ENCODE measurements around the gene ACSL6.

Gene ACSL6

GRCh38 chr5:132016721-132017250, 5.3 kb upstream of the ACSL6 start:
- DNase-seq = no peak

GRCh38 chr5:132013711-132014110, 2.3 kb upstream of the ACSL6 start:
- no peak for DNase-seq

- DNase-seq = no peak
Observed at GRCh38 chr5:132013006-132013689, 1.7 kb upstream of the ACSL6 start.

GRCh38 chr5:132012371-132013005, 1.0 kb upstream of the ACSL6 start:
- no peak for DNase-seq

GRCh38 chr5:132010989-132011621, 353 bp downstream of the ACSL6 start:
- DNase-seq = no peak

- no peak for DNase-seq
Observed at GRCh38 chr5:132010645-132010988, 841 bp downstream of the ACSL6 start.

GRCh38 chr5:132009706-132010405, 1.6 kb downstream of the ACSL6 start:
- DNase-seq = no peak

- no peak for DNase-seq
Observed at GRCh38 chr5:132008961-132009680, 2.3 kb downstream of the ACSL6 start.

GRCh38 chr5:132008163-132008473, 3.3 kb downstream of the ACSL6 start:
- no peak for DNase-seq

GRCh38 chr5:132007399-132008162, 3.9 kb downstream of the ACSL6 start:
- DNase-seq = peak; percentile 73

GRCh38 chr5:132006331-132007120, 4.9 kb downstream of the ACSL6 start:
- no peak for DNase-seq

- no peak for DNase-seq
Observed at GRCh38 chr5:132005591-132005990, 5.9 kb downstream of the ACSL6 start.

- no peak for DNase-seq
Observed at GRCh38 chr5:132003982-132004381, 7.5 kb downstream of the ACSL6 start.

- no peak for DNase-seq
Observed at GRCh38 chr5:132003170-132003744, 8.2 kb downstream of the ACSL6 start.

- no peak for DNase-seq
Observed at GRCh38 chr5:132002757-132003156, 8.7 kb downstream of the ACSL6 start.

- no peak for DNase-seq
Observed at GRCh38 chr5:132001647-132002561, 9.6 kb downstream of the ACSL6 start.

GRCh38 chr5:132000677-132001453, 10.6 kb downstream of the ACSL6 start:
- no peak for DNase-seq

- DNase-seq = no peak
Observed at GRCh38 chr5:132000241-132000490, 11.3 kb downstream of the ACSL6 start.

All from stimulated activated CD4-positive, alpha-beta T cell treated with anti-CD3 and anti-CD28 coated beads, Interleukin-12 subunit alpha, Interleukin-12 subunit beta, amount 100 ng/mL, for 4 hours (primary cell).